NCI-H1436 (cell line): ENCODE measurements around the gene IRX1.

Experiments
- DNase-seq: peaks from one replicate; lab custom pipeline; 2025; lab: John Stamatoyannopoulos, UW

Gene IRX1

GRCh38 chr5:3600106-3601060 is 4.8 kb downstream of the IRX1 start:
- DNase-seq: no peak

GRCh38 chr5:3601061-3601710 is 5.6 kb downstream of the IRX1 start:
- no peak for DNase-seq

DNA sequence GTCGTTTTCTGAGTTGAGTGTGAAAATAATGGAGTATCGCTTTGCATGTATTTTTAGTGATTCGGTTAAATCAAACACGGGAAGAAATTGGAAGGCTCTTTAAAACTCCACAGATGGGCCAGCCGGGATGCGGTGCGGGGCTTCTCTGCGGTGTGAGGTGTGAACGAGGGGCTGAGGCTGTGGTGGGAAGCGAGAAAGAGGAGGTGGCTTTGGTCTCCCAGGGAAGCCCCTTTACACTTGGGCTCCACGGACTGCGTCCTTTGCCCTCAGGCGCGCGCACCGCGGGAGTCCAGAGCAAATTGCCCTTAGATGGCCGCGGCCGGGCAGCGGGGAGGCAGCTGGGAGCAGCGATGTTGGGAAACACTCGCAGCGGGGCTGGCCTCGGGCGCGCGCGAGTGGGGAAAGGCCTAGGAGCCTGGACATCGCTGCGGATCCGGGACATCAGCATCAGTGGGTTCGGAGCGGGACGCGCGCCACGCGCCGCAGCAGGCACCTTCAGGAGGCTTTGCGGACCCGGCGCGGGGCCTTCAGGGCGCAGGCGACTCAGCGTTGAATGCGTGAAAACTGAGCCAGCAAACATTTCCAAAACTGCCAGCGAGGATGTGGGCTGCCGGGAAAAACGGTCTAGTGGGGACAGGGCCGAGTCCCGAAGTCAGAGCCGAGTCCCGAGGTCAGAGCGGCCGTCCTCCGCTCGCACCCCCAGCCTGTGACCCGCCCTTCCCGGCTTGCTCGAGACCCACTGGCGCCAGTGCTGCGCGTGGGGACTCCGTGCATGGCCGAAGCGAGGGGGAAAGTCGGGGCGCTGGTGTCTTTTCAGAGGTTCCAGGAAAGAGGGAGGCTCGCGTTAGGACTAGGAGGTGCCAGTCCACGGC is 6.5 kb downstream of the IRX1 start:
- no peak for DNase-seq

GRCh38 chr5:3602785-3603502 is 7.3 kb downstream of the IRX1 start:
- DNase-seq: no peak

- no peak for DNase-seq
Measured at GRCh38 chr5:3604501-3604900, 8.9 kb downstream of the IRX1 start.

DNA sequence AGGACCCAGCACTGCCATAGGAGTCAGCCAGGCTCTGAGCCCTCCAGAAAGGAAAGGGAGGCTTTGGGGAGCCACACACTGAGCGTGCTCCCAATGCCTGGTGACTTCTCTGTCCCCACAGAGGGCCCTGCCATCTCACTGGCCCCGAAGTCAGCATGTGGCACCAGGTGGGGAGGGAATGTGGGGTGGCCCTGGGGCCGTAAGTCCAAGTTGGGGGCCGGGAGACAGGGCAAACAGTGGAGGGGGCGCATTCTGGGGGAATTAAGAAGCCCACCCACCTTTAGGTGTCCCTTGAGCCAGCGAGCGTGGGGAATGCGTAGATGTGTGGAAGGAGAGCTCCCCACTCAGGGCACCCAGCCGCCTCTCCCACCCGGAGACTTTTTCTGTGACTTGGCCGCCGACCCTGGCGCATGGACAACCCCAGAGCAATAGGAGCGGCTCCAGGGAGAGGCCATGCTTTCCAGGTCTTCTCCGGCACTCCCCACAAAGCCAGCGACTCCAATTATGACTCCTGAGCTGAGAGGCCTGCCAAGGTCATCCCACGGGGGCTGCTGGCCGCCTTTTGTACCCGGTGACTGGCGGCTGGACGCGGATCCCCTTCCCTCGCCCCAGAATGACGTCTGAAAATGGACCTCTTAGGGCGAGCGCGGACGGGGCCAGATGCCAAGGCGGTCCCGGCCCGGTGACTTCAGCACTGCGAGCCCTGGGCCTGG is 9.8 kb downstream of the IRX1 start:
- no peak for DNase-seq

DNA sequence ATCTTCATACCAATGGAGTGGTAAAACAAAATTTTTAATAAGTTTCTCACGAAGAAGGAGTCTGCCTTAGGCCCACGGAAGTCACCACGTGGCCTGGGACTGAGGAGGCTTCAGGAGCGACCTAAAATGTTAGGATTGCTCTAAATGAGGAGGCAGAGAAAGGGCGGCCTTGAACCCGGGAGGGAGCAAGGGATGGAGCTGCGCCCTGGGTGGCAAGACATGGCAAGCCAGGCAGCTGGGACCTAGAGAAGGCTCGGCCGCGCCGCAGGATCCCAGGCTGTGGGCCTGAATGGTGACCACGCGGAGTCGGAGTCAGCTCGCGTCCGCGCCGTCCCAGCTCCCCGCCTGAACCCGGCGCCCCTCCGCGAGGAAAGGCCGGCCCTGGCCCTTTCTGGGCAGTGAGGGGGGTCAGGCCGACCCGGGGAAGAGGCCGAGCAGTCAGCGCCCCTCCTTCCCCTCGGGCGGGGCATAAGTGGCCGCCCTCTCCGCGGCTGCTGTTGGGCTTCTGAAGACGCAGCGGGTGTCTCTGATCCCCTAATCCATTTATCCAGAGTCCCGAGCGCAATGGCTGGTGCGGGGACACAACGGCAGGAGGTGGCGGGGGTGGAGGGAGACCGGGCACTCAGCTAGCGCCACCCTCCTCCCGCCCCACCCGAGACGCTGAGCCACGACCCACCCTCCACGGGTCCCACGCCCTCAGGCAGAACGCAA is 10.6 kb downstream of the IRX1 start:
- no peak for DNase-seq

DNA sequence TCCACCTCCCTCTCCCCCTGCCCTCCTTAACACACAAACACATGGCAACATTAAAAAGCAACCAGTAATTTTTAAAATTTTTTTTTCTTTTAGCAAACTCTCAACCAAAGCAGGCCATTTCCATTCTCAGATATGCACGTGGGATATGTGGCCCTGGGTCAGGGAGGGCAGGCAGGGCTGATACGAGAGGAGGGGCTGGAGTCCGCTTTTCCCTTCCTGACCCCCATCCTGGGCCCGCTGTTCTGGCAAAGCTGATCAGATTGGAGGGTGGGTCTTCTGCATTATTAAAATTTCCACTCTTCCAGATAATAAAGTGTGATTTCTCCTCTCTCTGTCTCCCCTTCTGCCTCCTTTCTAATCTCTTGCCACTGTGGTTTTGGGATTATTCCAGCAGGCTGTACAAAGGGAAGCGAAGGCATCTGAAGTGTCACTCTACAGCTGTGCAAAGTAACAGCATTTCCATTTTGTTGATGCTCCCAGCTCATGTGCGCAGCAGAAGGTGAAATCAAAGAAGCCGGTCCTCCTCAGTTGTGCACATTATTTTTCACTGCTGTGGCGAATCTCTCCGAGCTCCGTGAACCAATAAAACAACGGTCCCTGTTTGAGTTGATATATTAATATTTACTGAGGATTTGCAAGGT is 12.0 kb downstream of the IRX1 start:
- DNase-seq: no peak

DNA sequence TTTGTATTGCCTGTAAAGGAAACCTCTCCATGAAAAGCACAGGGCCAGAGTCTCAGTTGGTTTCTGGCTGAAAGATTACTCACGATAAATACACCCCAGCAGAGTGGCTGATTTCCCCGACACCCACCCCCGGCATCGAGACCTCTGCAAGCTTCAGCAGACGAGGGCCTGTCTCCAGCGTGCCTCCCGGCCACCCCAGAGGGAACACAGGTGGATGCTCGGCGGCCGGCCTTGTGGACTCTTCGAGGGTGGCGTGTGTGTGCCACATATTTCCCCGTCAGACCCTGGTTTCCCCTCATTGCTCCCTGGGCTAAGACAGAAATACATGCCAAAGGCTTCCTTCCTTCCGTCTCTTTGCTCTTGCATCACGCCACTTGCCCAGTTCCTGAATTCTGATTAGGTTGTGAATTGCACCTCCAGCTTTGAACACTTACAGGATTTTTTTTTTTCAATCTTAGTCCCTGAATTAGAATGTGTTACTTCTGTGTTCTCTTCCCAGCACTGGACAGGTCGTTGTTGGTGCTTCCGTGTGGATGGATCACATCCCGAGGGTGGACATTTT is 13.6 kb downstream of the IRX1 start:
- no peak for DNase-seq

DNA sequence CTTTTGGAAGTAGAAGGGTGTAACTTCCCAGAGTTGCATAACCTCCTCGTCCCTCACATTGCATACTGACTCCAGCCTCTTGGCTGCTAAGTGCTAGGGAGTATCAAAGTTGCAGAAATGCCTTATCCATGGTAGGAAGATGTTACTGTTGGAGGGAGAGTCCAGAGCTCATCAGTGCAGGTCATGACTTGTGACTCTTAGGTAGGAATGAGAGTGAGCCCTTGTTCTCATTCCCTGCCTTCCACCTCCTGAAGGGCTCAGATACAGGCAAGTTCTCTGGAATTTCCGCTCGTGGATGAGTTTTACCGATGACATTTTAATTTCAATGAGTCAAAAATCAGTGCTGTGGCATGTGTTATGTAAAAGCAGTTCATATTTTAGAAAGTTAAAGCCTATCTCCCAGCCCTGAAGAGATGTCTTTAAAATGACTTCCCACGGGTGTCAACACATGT is 17.0 kb downstream of the IRX1 start:
- no peak for DNase-seq

DNA sequence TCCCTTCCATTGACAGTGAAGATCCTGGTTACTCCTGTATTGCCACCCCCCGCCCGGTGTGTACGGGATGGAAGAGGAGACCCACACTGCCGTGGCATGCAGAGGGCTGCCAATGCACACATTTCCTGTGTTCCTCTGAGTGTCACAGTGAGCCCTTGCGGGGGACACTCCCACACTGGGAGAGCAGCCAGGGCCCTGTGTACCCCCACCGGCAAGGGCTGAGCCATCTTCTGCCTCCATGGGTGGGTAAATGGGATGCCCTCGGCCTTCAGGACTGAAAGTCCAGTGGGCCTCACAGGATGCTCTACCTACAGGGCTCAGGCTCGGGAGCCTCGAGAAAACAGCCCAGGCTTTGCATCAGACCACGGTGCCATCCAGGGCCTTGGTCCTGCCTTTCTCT is 18.1 kb downstream of the IRX1 start:
- DNase-seq: no peak

DNA sequence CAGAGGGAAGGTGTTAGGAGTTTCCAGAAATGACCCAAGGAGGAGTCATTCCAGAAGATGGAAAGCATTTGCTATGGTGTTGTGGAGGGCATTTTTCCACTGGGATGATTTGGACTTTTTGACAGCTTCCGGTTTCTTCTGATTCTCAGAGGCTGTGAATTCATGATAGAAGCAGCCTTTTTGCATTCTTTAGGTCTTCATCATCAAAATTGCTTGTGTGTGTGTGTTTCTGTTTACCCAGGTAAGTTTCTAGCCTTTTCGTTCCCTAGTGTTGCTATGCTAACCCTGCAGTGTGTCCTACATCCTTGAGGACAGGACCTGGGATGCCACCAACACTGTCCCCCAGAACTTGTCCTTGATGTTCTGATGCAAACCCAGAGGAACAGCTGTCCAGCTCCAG is 19.6 kb downstream of the IRX1 start:
- DNase-seq: no peak

DNA sequence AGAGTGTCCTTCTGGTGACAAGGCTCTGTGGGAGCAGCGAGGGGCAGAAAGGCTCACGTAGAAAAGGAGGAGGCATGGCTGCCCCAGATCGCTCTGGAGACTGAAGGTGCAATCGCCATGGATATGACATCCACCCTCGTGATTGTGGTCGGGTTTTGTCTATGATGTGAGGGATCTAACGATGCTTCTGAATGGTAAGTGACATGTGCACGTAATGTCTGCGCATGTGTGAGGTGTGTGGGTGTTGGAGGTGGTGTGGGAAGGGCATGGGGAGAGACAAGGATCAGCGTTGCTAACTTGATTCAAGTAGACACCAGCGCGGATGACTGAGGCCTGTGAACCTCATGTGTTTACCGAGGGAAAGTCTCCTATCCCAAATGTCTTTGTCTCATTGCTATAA is 20.2 kb downstream of the IRX1 start:
- DNase-seq: no peak

GRCh38 chr5:3619579-3619978 is 23.9 kb downstream of the IRX1 start:
- no peak for DNase-seq

GRCh38 chr5:3622961-3623360 is 27.3 kb downstream of the IRX1 start:
- DNase-seq: no peak

DNA sequence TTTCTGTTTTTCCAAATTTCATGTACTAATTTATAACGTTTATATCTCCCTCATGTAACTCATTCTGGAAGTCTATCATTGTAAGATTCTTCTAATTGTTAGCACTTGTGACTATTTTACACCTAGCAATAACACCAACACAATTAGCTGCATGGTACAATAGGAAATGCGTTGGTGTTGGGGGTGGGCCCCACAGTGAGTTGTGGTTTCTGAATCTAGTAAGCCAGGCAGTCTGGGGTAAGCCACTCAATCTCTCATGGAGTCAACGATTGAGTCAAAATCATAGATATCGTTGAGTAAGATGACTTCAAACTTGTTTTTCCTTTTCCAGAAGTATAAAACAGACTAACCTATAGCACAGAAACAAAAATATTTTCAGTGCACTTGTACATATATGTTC is 30.0 kb downstream of the IRX1 start:
- no peak for DNase-seq

- DNase-seq: no peak
Measured at GRCh38 chr5:3634061-3634460, 38.4 kb downstream of the IRX1 start.

DNA sequence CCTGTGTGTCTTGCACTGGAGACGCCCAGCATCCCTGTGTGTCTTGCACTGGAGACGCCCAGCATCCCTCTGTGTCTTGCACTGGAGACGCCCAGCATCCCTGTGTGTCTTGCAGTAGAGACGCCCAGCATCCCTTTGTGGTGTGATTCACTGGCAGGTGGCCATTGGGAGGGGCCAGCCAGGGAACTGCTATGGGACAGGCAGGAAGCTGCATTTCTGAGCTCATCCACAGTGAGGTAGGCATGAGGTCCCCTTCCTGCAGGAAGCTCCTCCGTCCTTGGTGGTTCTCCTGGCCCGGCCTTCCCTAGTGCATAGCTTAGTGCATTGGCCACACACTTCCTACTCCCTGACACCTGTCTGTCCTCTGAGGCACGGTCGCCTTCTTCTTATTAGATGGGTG is 43.5 kb downstream of the IRX1 start:
- no peak for DNase-seq

DNA sequence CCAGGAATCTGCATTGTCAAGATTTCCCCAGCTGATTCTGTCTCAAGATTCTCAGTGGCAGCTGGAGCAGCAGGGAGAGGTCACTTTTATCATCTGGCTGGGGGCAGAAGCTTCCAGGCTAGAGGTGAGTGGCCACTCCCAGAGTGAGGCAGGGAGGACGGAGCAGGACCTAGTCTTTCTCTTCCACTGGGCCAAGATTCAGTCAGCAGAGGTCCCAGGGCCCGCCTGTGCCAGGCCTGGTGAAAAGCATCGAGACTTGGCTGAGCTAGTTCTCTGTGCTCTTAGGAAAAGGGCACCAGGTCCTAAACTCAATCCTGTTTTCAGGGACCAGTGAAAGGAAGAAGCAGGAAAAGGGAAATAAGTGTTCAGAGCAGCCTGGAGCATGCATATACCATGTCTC is 46.6 kb downstream of the IRX1 start:
- no peak for DNase-seq

DNA sequence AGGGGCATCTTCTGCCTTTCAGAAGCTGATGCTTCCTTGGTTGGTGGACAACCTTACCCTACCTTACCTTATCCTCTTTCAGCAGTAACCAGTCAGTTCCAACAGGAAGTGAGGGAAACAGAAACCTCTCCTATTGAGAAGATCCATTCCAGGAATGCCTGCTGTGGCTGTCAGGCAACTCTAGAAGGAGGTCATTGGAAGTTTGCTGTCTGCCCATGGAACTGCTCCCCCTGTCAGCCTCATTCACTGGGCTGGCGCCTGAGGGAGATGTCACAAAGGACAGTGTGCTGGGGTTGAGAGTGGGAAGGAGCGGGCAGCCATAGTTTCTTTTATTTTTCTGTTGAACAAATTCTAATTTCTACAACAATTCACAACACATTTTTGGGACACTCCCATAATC is 54.7 kb downstream of the IRX1 start:
- no peak for DNase-seq
